Ascending aorta (tissue), 2 donors: ENCODE results near the gene PROKR1. TPM values are rescaled to one million over a fixed set of nuclear protein-coding genes. Genes with fewer than 3 reads are reported as not detected.
"Not testable (repeated sequence)": the region's sequence is repeated elsewhere in the genome, so short reads cannot be mapped to it uniquely, and the experiment has no call there.

Experiments
- DNase-seq, 2 donors: peaks; one replicate each; pipeline ENCODE4 v3.0.0-alpha.2; 2019; ENCODE audit warnings: low spot score in 2 of 2
- H3K27ac ChIP-seq, 2 donors: fragments of 200-600 bp; sonication (generic); one replicate each; pipeline ENCODE4 v1.5.1; 2016 to 2017; ENCODE audit warnings: mild to moderate bottlenecking in 1 of 2
- H3K27me3 ChIP-seq: fragments of 200-600 bp; sonication (generic); one replicate; pipeline ENCODE4 v1.5.1; 2017
- H3K36me3 ChIP-seq, 2 donors: fragments of 200-600 bp; sonication (generic); one replicate each; pipeline ENCODE4 v1.5.1; 2016
- H3K4me1 ChIP-seq, 2 donors: fragments of 200-600 bp; sonication (generic); one replicate each; pipeline ENCODE4 v1.5.1; 2016 to 2017; ENCODE audit warnings: mild to moderate bottlenecking in 1 of 2
- H3K4me3 ChIP-seq, 2 donors: fragments of 200-600 bp; sonication (generic); one replicate each; pipeline ENCODE4 v1.5.1; 2016 to 2017; ENCODE audit warnings: mild to moderate bottlenecking in 1 of 2
- H3K9me3 ChIP-seq, 2 donors: fragments of 200-600 bp; sonication (generic); one replicate each; pipeline ENCODE4 v1.5.1; 2016
- CTCF ChIP-seq, 3 experiments: fragments of 200-600 bp in 2 of 3; fragments of 450-650 bp in 1 of 3; sonication (generic) in 2 of 3; IDR thresholded peaks; one replicate each; pipeline ENCODE4 v1.5.1; 2016 to 2019; ENCODE audit warnings: antibody characterized with exemption in 3 of 3, mild to moderate bottlenecking in 1 of 3, moderate library complexity in 1 of 3
- intact Hi-C: fragments of 100-400 bp; cut with DNase I; formaldehyde crosslinking; loops from one replicate; pipeline ENCODE4 v1.15.1; 2023
- total RNA-seq: library from RNA; depleted of rRNA; stranded (reverse); fragments of >200 nt; gene quantifications from one replicate; pipeline ENCODE4 v1.1.0, GENCODE V29; 2016

Gene PROKR1
- not detected for total RNA-seq

- no peak for TF ChIP-seq CTCF (IDR thresholded peaks at IDR 0.05)
- no peaks in the 10 kb centered on the region for H3K9me3 ChIP-seq
- H3K27me3 ChIP-seq = no peaks in the 10 kb centered on the region
- H3K4me3 ChIP-seq = peak within 1 kb of the TSS; percentile 54 to 63
- H3K36me3 ChIP-seq = no peaks in the 10 kb centered on the region
- no peak within 1 kb of the TSS for H3K27ac ChIP-seq
- H3K4me1 ChIP-seq = no peaks in the 10 kb centered on the region
- intact Hi-C loops = no loop called here
- DNase-seq = no peak
These were observed at the start of gene PROKR1 for GRCh38 chr2:68643011-68643873. PROKR1 (plus strand) TSS chr2:68643579; CDS start chr2:68645822, 2,243 bp downstream.

GRCh38 chr2:68594041-68594440 is 49.3 kb upstream of the PROKR1 start:
- Histone ChIP-seq H3K27me3 (no peaks in the 10 kb centered on the region), H3K36me3 (no peaks in the 10 kb centered on the region), H3K9me3 (no peaks in the 10 kb centered on the region), H3K27ac (no peak overlapping the region), H3K4me3 (no peak overlapping the region), H3K4me1 (no peaks in the 10 kb centered on the region)
- intact Hi-C loops = no loop called here
- DNase-seq = no peak
- TF ChIP-seq CTCF (IDR thresholded peaks at IDR 0.05) = no peak

GRCh38 chr2:68594674-68595492 is 48.5 kb upstream of the PROKR1 start:
- intact Hi-C loops = no loop called here
- no peak for DNase-seq
- Histone ChIP-seq H3K27ac (no peak overlapping the region), H3K4me1 (no peaks in the 10 kb centered on the region), H3K36me3 (no peaks in the 10 kb centered on the region), H3K4me3 (no peak overlapping the region), H3K27me3 (no peaks in the 10 kb centered on the region), H3K9me3 (peaks cover 0 to 4% of the 10 kb centered on the region in 2 donors)
- peak in 2 of 3 experiments; percentile 11 to 43 for TF ChIP-seq CTCF (IDR thresholded peaks at IDR 0.05)

GRCh38 chr2:68595493-68595785 is 47.9 kb upstream of the PROKR1 start:
- intact Hi-C loops, DNase-seq, H3K27me3 ChIP-seq, H3K36me3 ChIP-seq, H3K4me1 ChIP-seq, H3K9me3 ChIP-seq, H3K27ac ChIP-seq, H3K4me3 ChIP-seq: not testable (repeated sequence)

- H3K27ac ChIP-seq, H3K36me3 ChIP-seq, H3K4me1 ChIP-seq, DNase-seq, intact Hi-C loops, H3K4me3 ChIP-seq, H3K27me3 ChIP-seq: not testable (repeated sequence)
- peaks cover 4 to 22% of the 10 kb centered on the region in 2 donors for H3K9me3 ChIP-seq
These were observed 42.9 kb upstream of the PROKR1 start for GRCh38 chr2:68600495-68600894.

GRCh38 chr2:68603059-68603458 is 40.3 kb upstream of the PROKR1 start:
- intact Hi-C loops = no loop called here
- DNase-seq = no peak
- no peak overlapping the region for H3K27ac ChIP-seq
- no peaks in the 10 kb centered on the region for H3K4me1 ChIP-seq
- TF ChIP-seq CTCF (IDR thresholded peaks at IDR 0.05) = no peak
- no peak overlapping the region for H3K4me3 ChIP-seq
- H3K9me3 ChIP-seq = peaks cover 4 to 22% of the 10 kb centered on the region in 2 donors
- no peaks in the 10 kb centered on the region for H3K27me3 ChIP-seq
- H3K36me3 ChIP-seq = no peaks in the 10 kb centered on the region
